SK-N-SH (cell line): ENCODE measurements around the gene GIPC2.

Source experiments
- EZH2phosphoT487 ChIP-seq: fragments of 200-600 bp; sonication (generic); IDR thresholded peaks from 2 replicates; pipeline ENCODE4 v1.6.1; 2017; ENCODE audit warnings: low read depth, mixed run types, mild to moderate bottlenecking, antibody characterized with exemption, moderate library complexity, borderline replicate concordance
- PBX3 ChIP-seq: IDR thresholded peaks from 2 replicates; pipeline ENCODE4; 2012

- TF ChIP-seq PBX3, result no peak
- no peak for TF ChIP-seq EZH2phosphoT487
Measured at GRCh38 chr1:78003882-78004718, 41.7 kb upstream of the GIPC2 start.
